Measurements from ENCODE around the gene ZNF688.
A peak's percentile ranks its signal among the peaks of the same experiment; 100 is the strongest.
"Not testable (repeated sequence)": the region's sequence is repeated elsewhere in the genome, so short reads cannot be mapped to it uniquely, and the experiment has no call there.

Gene ZNF688

GRCh38 chr16:30557707-30557956 lies 13.9 kb downstream of the ZNF688 start:
- no peak for DNase-seq (ENCODE audit: low spot score)

GRCh38 chr16:30556125-30556473 lies 15.4 kb downstream of the ZNF688 start:
- DNase-seq (ENCODE audit: low spot score): no peak

- no peak for DNase-seq (ENCODE audit: low spot score)
Measured at GRCh38 chr16:30555315-30556124, 16.0 kb downstream of the ZNF688 start.

DNA sequence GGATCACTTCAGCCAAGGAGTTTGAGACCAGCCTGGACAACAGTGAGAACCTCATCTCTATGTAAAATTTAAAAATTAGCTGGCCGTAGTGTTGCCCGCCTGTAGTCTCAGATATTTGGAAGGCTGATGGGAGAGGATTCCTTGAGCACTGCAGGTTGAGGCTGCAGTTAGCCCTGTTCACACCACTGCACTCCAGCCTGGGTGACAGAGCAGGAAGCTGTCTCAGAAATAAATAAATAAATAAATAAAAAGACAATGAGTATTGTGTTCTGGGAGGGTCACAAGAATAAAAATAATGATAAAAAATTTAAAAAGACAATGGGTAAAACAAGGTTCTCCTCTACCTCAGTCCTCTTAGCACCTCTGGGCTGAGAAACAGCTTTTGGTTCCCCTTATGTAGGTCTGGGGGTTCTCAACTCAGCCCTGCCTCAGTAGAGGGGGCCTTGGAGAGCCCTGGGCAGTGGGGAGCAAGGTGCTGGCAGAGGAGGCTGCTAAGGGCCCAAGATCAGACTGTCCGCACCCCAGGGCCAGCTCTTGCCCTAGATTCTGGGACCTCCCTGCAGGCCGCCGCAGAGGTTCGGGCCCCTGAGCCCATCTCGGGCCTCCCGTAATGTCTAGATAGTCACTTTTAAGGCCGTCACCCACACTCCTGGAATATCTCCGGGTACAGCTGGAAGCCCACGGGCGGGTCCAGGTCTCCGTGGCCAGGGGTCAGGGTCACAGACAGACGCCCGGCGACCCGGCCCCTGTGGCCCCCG lies 16.8 kb downstream of the ZNF688 start:
- no peak for DNase-seq (ENCODE audit: low spot score)

GRCh38 chr16:30553393-30553899 lies 18.1 kb downstream of the ZNF688 start:
- DNase-seq (ENCODE audit: low spot score): no peak

DNA sequence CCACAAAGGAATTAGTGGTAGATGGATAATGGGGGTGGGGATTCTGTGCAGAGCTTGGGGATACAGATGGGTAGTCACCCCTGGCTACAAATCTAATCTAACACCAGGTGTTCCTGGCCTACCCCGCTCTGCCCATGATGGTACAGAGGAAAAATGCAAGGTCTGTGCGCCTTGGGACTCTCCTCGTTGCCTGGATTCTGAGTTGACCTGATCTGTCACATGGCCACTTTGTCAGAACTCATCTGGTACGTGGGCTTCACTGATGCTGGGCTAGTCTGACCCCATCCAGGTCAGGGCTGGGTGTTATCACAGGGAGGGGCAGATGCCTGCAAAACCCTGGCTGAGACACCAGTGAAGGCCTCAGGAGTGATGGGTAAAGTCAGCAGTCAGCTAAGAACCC lies 18.6 kb downstream of the ZNF688 start:
- DNase-seq (ENCODE audit: low spot score): no peak

- DNase-seq (ENCODE audit: low spot score): no peak
Measured at GRCh38 chr16:30551781-30552180, 19.7 kb downstream of the ZNF688 start.

GRCh38 chr16:30548416-30549253 lies 22.9 kb downstream of the ZNF688 start:
- no peak for DNase-seq (ENCODE audit: low spot score)

DNA sequence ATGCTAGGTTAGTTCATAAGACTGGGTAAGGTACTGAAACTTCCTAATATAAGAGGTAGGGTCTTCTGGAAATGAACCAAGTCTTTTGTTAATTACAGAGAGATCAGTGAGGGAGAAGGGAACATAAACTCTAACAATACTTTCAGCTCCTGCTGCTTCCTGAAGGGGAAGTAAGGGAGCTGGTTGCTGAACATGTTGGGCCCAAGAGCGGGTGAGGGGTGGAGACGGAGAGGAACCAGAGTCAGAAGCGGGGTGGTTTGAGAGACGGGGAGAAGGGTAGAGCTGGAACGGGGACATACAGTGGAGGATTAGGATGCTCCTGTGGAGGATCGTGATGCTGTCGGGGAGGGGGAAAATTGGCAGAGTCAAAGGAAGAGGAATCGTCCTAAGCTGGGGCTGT lies 25.4 kb downstream of the ZNF688 start:
- DNase-seq (ENCODE audit: low spot score): no peak

DNA sequence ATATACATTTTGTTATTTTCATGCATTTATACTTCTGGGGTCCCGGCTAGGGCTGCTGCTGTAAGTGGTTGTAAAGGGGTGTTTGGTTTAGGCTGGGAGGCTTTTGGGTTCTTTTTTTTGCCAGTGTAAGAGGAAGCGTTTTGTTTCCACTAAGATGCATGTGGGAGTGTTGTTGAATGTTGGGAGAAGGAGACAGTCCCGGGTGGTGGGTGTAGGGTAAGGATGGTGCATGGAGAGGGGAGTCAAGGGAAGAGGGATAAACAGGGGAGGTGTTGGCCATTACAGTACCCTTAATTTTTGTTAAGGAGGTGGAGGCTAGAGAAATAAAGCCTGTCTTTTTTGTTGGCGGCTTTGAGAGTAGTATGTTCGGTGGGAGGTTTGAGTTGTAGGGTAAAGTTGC lies 28.4 kb downstream of the ZNF688 start:
- DNase-seq (ENCODE audit: low spot score): no peak

DNA sequence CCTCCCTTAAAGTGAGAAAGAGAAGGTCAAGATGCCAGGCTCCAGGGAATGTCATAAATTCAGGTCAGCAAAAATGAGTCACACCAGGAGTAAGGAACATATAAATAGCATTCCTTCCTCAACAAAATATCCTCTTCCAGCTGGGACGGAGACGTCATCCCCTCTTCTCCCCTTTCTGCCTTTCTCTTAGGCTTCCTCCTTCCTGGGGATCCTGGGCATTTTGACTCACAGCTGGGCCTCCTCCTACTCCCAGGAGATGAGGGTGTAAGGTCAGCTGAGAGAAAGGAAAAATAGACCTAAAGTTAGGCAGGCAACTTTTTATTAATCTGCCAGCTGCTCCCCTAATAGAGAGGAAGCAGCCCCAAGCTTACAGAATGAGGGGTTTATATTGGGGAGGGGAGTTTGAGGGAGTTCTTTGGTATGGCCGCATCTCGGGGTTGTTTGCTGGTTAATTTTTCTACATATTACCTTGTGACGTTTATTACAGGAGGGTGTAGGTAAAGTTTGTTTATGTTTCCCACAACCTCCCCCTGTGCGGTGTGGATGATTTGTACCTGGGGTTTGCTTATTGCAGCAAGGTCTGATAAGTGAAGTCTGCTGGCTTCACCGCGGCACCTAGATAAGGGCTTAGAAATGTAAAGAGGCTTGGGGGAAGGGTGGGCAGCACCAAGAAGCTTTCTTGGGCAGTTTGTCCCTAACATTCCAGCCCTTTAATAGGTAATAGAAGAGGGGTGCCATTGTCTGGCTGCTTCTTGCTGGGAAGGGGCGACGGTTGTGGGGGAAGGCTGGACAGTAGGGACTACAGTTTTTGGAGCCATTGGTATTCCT lies 29.8 kb downstream of the ZNF688 start:
- DNase-seq (ENCODE audit: low spot score): no peak

DNA sequence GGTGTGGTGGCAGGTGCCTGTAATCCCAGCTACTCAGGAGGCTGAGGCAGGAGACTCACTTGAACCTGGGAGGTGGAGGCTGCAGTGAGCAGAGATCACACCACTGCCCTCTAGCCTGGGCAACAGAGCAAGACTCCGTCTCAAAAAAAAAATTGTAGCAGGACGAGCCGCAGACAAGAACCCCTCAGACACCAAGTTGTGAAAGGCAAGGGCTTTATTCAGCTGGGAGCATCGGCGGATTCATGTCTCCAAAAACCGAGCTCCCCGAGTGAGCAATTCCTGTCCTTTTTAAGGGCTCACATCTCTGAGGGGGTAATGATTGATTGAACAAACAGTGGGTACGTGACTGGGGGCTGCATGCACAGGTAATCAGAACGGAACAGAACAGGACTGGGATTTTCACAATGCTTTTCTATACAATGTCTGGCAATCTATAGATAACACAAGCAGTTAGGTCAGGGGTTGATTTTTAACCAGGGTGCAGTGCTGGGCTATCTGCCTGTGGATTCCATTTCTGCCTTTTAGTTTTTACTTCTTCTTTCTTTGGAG lies 30.5 kb downstream of the ZNF688 start:
- not testable (repeated sequence) for DNase-seq (ENCODE audit: low spot score)

- DNase-seq (ENCODE audit: low spot score): not testable (repeated sequence)
Measured at GRCh38 chr16:30539986-30540526, 31.5 kb downstream of the ZNF688 start.

DNA sequence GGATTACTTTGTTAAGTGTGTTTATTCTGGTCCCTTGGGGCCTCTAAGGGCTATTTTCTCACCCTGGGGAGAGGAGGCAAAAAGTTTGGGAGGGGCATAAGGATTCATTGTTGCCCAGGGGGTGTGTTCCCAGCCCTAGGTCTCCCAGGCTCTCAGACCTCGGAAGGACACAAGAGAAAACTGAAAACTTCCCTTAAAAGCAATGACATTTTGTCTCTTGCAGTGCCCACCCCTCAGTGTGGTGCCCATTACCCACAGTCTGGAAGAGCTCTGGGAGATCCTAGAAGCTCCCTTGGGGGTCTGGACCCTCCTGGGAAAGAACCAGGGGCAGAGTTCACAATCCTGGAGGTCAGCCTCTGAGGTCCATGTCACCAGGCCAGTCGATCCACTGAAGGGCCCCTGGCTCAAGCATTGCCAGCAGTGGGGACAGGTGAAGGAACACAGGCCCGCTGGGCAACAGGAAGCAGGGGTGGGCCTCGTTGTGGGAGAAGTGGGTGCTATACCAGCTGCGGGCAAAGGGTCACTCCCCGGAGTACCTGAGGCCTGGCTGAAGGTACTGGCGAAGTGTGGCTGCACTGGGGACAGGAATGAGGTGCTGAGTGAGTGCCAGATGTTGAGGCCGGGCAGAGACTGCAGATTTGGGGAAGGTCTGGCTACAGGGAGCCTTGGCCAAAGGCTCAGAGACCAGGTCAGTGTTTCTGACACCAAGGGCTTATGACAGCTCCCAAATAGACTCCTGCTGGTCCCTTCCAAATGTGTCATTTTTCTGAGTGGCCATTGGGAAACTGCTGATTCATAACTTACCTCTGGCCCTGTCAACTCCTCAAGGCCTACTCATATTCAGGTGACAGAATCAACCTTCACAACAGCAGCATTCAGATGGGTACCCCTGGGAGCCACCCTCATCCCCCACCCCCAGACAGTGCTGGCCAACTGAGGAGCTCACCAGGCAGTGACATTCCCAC lies 32.2 kb downstream of the ZNF688 start:
- DNase-seq (ENCODE audit: low spot score): no peak

DNA sequence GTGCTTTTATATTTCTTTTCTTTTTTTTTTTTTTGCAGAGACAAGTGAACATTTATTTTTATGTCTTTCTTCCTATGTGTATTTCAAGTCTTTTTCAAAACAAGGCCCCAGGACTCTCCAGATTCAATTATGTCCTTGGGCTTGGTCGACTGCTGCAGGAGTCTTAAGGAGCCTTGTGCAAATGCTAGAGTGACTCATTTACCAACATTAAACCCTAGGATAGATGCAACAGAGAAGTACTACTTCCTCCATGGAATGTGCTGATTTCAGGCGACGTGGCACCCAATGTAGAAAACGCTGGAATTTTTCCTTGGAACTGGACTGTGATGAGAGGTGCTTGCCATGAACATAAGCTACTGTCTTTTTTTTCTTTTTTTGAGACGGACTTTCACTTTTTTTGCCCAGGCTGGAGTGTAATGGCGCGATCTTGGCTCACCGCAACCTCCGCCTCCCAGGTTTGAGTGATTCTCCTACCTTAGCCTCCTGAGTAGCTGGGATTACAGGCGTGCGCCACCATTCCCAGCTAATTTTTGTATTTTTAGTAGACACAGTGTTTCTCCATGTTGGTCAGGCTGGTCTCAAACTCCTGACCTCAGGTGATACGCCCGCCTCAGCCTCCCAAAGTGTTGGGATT lies 35.0 kb downstream of the ZNF688 start:
- DNase-seq (ENCODE audit: low spot score): not testable (repeated sequence)

DNA sequence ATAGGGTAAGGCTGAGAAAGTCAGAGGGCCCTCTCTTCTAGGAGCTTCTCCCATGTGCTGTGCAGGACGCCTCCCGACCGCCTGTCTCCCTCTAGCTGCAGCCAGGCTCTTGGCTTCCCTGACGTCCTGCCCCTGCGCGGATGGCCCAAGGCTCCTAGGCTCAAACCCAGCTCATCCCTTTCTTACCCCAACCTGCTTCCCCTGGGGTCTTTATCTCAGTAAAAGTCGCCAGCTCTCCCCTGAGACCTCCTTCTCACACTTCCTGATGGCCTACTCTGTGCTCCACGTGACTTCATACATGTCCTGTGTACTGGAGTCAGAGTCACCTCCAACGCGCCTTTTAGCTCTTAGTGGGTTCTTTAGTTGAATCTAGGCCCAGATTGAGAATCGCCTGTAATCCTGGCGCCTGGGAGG lies 35.7 kb downstream of the ZNF688 start:
- peak; percentile 85 for DNase-seq (ENCODE audit: low spot score)

GRCh38 chr16:30535106-30535776 lies 36.3 kb downstream of the ZNF688 start:
- no peak for DNase-seq (ENCODE audit: low spot score)

- peak; percentile 91 for DNase-seq (ENCODE audit: low spot score)
Measured at GRCh38 chr16:30534368-30535105, 37.0 kb downstream of the ZNF688 start, which contains the start of gene ZNF747. Gene ZNF747, minus strand, starts transcription at chr16:30534858. Its CDS starts 179 bp downstream, at chr16:30534679.

Measured in SK-N-DZ (cell line).